B cell (primary cell): Measurements from ENCODE around the gene PSKH1. TPM values are rescaled to one million over a fixed set of nuclear protein-coding genes. Genes with fewer than 3 reads are reported as not detected.

Experiments used
- ATAC-seq: fragments of 200-7000 bp; cut with Tn5 transposase; one replicate; pipeline ENCODE4 v1.10.0; 2021; ENCODE audit warnings: low read depth, mild to moderate bottlenecking, moderate number of reproducible peaks, moderate library complexity
- CTCF ChIA-PET: fragments of 350-600 bp; sonication (Branson Sonifier 250); formaldehyde crosslinking; loops from one replicate; lab custom pipeline; 2021; ENCODE audit warnings: antibody characterized with exemption, inconsistent platforms; lab: Charles Lee
- POLR2A ChIA-PET: fragments of 350-600 bp; sonication (Branson Sonifier 250); formaldehyde crosslinking; loops from one replicate; lab custom pipeline; 2021; ENCODE audit warnings: antibody characterized with exemption; lab: Charles Lee
- DNase-seq: peaks from one replicate; pipeline ENCODE4 v3.0.0; 2013
- H2AFZ ChIP-seq: 2 replicates; pipeline ENCODE4 v1.6.1; 2012; ENCODE audit warnings: mild to moderate bottlenecking, low read depth, low read length; ENCODE audit not compliant: insufficient read depth, poor library complexity, severe bottlenecking
- H3K27ac ChIP-seq, 2 donors: 1 replicate in 1 of 2; 2 replicates in 1 of 2; pipeline ENCODE4 v1.5.1; 2012 to 2013; ENCODE audit warnings: low read length in 2 of 2, mild to moderate bottlenecking in 2 of 2, moderate library complexity in 1 of 2
- H3K27me3 ChIP-seq, 4 experiments: fragments of 200-600 bp in 1 of 4; sonication (generic) in 1 of 4; replicated peaks in 1 of 4; 1 replicate in 2 of 4; 2 replicates in 2 of 4; pipeline versions ENCODE4 v1.6.1 to v1.7.0; 2013 to 2016; ENCODE audit warnings: low read length in 3 of 4, mild to moderate bottlenecking in 2 of 4, mixed read lengths in 1 of 4, moderate library complexity in 1 of 4; ENCODE audit not compliant: insufficient read depth in 4 of 4, control insufficient read depth in 3 of 4; ENCODE audit errors: control extremely low read depth in 1 of 4
- H3K36me3 ChIP-seq, 2 experiments: replicated peaks in 1 of 2; 1 replicate in 1 of 2; 2 replicates in 1 of 2; pipeline versions ENCODE4 v1.6.1 to v1.7.1; 2013; ENCODE audit warnings: low read length in 1 of 2; ENCODE audit not compliant: insufficient read depth in 2 of 2, control insufficient read depth in 1 of 2; ENCODE audit errors: control extremely low read depth in 1 of 2, extremely low read depth in 1 of 2
- H3K4me1 ChIP-seq, 2 donors: fragments of 200-600 bp in 1 of 2; sonication (generic) in 1 of 2; 1 replicate in 1 of 2; 2 replicates in 1 of 2; pipeline versions ENCODE4 v1.5.1 to v1.6.1; 2013 to 2017; ENCODE audit warnings: low read length in 2 of 2; ENCODE audit not compliant: control insufficient read depth in 2 of 2, insufficient read depth in 2 of 2
- H3K4me2 ChIP-seq: replicated peaks from 2 replicates; pipeline ENCODE3; 2012; ENCODE audit warnings: mild to moderate bottlenecking, low read depth, low read length; ENCODE audit not compliant: poor library complexity, severe bottlenecking
- H3K4me3 ChIP-seq, 5 experiments: fragments of 200-600 bp in 1 of 5; sonication (generic) in 1 of 5; 1 replicate in 3 of 5; 2 replicates in 2 of 5; pipeline versions ENCODE4 v1.5.1 to v1.7.0; 2011 to 2016; ENCODE audit warnings: low read length in 4 of 5, mild to moderate bottlenecking in 4 of 5, low read depth in 2 of 5, control low read depth in 1 of 5, moderate library complexity in 1 of 5; ENCODE audit not compliant: insufficient read depth in 1 of 5; ENCODE audit errors: control extremely low read depth in 1 of 5, extremely low read depth in 1 of 5
- H3K79me2 ChIP-seq: fragments of 200-600 bp; sonication (generic); one replicate; pipeline ENCODE4 v1.6.0; 2016; ENCODE audit warnings: low read length; ENCODE audit not compliant: control insufficient read depth, insufficient read depth
- H3K9ac ChIP-seq: fragments of 200-600 bp; sonication (generic); 2 replicates; pipeline ENCODE4 v1.6.1; 2017; ENCODE audit warnings: mild to moderate bottlenecking, low read length, moderate library complexity
- H3K9me3 ChIP-seq, 3 donors: one replicate each; pipeline versions ENCODE4 v1.6.1 to v1.7.1; 2013; ENCODE audit warnings: low read length in 2 of 3; ENCODE audit not compliant: control insufficient read depth in 2 of 3, insufficient read depth in 1 of 3; ENCODE audit errors: control extremely low read depth in 1 of 3
- H4K20me1 ChIP-seq: 2 replicates; pipeline ENCODE4 v1.6.0; 2012; ENCODE audit warnings: mild to moderate bottlenecking, low read length; ENCODE audit not compliant: insufficient read depth, control insufficient read depth, poor library complexity, severe bottlenecking
- H3K27ac Mint-ChIP-seq: one replicate; pipeline ENCODE4 v1.8.0; 2021; ENCODE audit warnings: mixed read lengths
- H3K27me3 Mint-ChIP-seq: one replicate; pipeline ENCODE4 v1.8.0; 2021; ENCODE audit warnings: mixed read lengths
- H3K4me1 Mint-ChIP-seq: one replicate; pipeline ENCODE4 v1.8.0; 2021; ENCODE audit warnings: mixed read lengths
- H3K4me3 Mint-ChIP-seq: one replicate; pipeline ENCODE4 v1.8.0; 2021; ENCODE audit warnings: mixed read lengths
- H3K9me3 Mint-ChIP-seq: one replicate; pipeline ENCODE4 v1.8.0; 2022; ENCODE audit warnings: mixed read lengths; ENCODE audit not compliant: insufficient read depth
- CTCF ChIP-seq: fragments of 200-600 bp; IDR thresholded peaks from one replicate; pipeline ENCODE4 v1.8.0; 2022; ENCODE audit warnings: antibody characterized with exemption, mild to moderate bottlenecking
- EZH2 ChIP-seq: IDR thresholded peaks from 2 replicates; pipeline ENCODE4 v1.6.1; 2012; ENCODE audit warnings: borderline replicate concordance, low read depth, mild to moderate bottlenecking, moderate library complexity, low read length; ENCODE audit not compliant: insufficient read depth, poor library complexity, severe bottlenecking
- WGBS: methylation state at CpG from one replicate; pipeline ENCODE4 v1.1.5; 2013; ENCODE audit warnings: missing lambda C conversion rate; ENCODE audit not compliant: insufficient coverage; 5-methylcytosine and 5-hydroxymethylcytosine counted together
- intact Hi-C: fragments of 100-400 bp; cut with micrococcal nuclease; formaldehyde crosslinking; loops from one replicate; pipeline ENCODE4 v1.10.0; 2022
- polyA plus RNA-seq: library from polyadenylated mRNA; depleted of rRNA; stranded (reverse); fragments of >200 nt; gene quantifications from 2 replicates; pipeline ENCODE4 v1.2.3, GENCODE V29; 2012
- small RNA-seq: library from RNA; depleted of rRNA; stranded (forward); fragments of <200 nt; gene quantifications from one replicate; pipeline ENCODE3, GENCODE V24; 2012; ENCODE audit warnings: low replicate concordance, low read depth; ENCODE audit not compliant: insufficient read length
- total RNA-seq, 2 donors: library from RNA; stranded (reverse); fragments of 120-200 nt in 1 of 2; gene quantifications; 1 replicate in 1 of 2; 2 replicates in 1 of 2; pipeline versions ENCODE4 v1.2.3 to v1.2.4, GENCODE V29; 2013 to 2022

PSKH1 gene
- total and polyA plus RNA-seq, 2 donors (not counting 1 experiment from before 2014, with no cell fraction given): 20.1 to 29.1 TPM

- ChIA-PET CTCF (interaction anchor here (1.6 kb wide), 1 partner anchor 9 kb away, joined by 4 read pairs; no protein-coding TSS in a partner anchor), POLR2A (no interaction called here)
- Mint-ChIP-seq H3K27ac (no peak overlapping the region), H3K9me3 (no peaks in the 10 kb centered on the region), H3K4me1 (peaks cover 3% of the 10 kb centered on the region), H3K4me3 (no peak overlapping the region), H3K27me3 (no peaks in the 10 kb centered on the region)
- H3K9me3 ChIP-seq: no peaks in the 10 kb centered on the region
- ATAC-seq (no peak), DNase-seq (no peak)
- H3K79me2 ChIP-seq: no peaks in the 10 kb centered on the region
- no peaks in the 10 kb centered on the region for H4K20me1 ChIP-seq
- peaks cover 0 to 6% of the 10 kb centered on the region in 2 donors for H3K4me1 ChIP-seq
- no peak for TF ChIP-seq EZH2
- TF ChIP-seq CTCF: no peak
- no peak overlapping the region for H3K27ac ChIP-seq
- intact Hi-C loops: no loop called here
- H2AFZ ChIP-seq: no peak overlapping the region
- no peak overlapping the region for H3K9ac ChIP-seq
- H3K27me3 ChIP-seq: peaks cover 0 to 3% (median 0%) of the 10 kb centered on the region in 4 experiments
- no peaks in the 10 kb centered on the region for H3K36me3 ChIP-seq
- 94% methylated on average over 7 of the region's 9 CpGs for WGBS
- no peak overlapping the region for H3K4me3 ChIP-seq
- H3K4me2 ChIP-seq: no peak overlapping the region
These were observed 84.6 kb downstream of the PSKH1 start for GRCh38 chr16:67977469-67978227.

Small RNA genes within 50 kb of the gene (small RNA-seq; reads per million reads assigned to genes)
- gene AC040162.2: not detected
- not detected for gene NRN1L

Other genes starting within 250 kb of the PSKH1 start
- 167 and 170 TPM in 2 replicates for gene CARMIL2, start 248.1 kb upstream of the PSKH1 start, total RNA-seq
- 169 and 235 TPM in 2 replicates for gene CARMIL2, start 248.1 kb upstream of the PSKH1 start, polyA plus RNA-seq
- gene ACD, start 233.0 kb upstream of the PSKH1 start, total RNA-seq: 47.6 and 58.1 TPM in 2 replicates
- 60.2 and 71.4 TPM in 2 replicates for gene ACD, start 233.0 kb upstream of the PSKH1 start, polyA plus RNA-seq
- 13.6 and 14.8 TPM in 2 replicates for gene PARD6A, start 232.3 kb upstream of the PSKH1 start, total RNA-seq
- 7.9 and 15.9 TPM in 2 replicates for gene PARD6A, start 232.3 kb upstream of the PSKH1 start, polyA plus RNA-seq
- gene ENKD1, start 226.5 kb upstream of the PSKH1 start, total RNA-seq: 12.8 and 14.3 TPM in 2 replicates
- gene ENKD1, start 226.5 kb upstream of the PSKH1 start, polyA plus RNA-seq: 12.6 and 13.3 TPM in 2 replicates
- gene C16orf86, start 226.4 kb upstream of the PSKH1 start, total RNA-seq: 8.7 and 9.9 TPM in 2 replicates
- 13.3 and 18.0 TPM in 2 replicates for gene C16orf86, start 226.4 kb upstream of the PSKH1 start, polyA plus RNA-seq
- gene GFOD2, start 173.9 kb upstream of the PSKH1 start, total RNA-seq: 18.1 and 18.2 TPM in 2 replicates
- gene GFOD2, start 173.9 kb upstream of the PSKH1 start, polyA plus RNA-seq: 9.5 and 11.9 TPM in 2 replicates
- 32.2 and 33.1 TPM in 2 replicates for gene RANBP10, start 86.7 kb upstream of the PSKH1 start, total RNA-seq
- gene RANBP10, start 86.7 kb upstream of the PSKH1 start, polyA plus RNA-seq: 26.8 and 29.0 TPM in 2 replicates
- gene TSNAXIP1, start 86.4 kb upstream of the PSKH1 start, total RNA-seq: 1.1 and 1.2 TPM in 2 replicates
- gene TSNAXIP1, start 86.4 kb upstream of the PSKH1 start, polyA plus RNA-seq: 0.97 and 1.2 TPM in 2 replicates
- gene THAP11, start 50.9 kb upstream of the PSKH1 start, total RNA-seq: 42.7 and 44.0 TPM in 2 replicates
- 12.0 and 24.4 TPM in 2 replicates for gene THAP11, start 50.9 kb upstream of the PSKH1 start, polyA plus RNA-seq
- 42.8 and 50.1 TPM in 2 replicates for gene NUTF2, start 46.3 kb upstream of the PSKH1 start, total RNA-seq
- 39.6 and 87.3 TPM in 2 replicates for gene NUTF2, start 46.3 kb upstream of the PSKH1 start, polyA plus RNA-seq
- gene CENPT, start 45.6 kb upstream of the PSKH1 start, total RNA-seq: 75.0 and 82.7 TPM in 2 replicates
- gene CENPT, start 45.6 kb upstream of the PSKH1 start, polyA plus RNA-seq: 165 and 169 TPM in 2 replicates
- gene EDC4, start 20.2 kb upstream of the PSKH1 start, total RNA-seq: 83.3 and 95.1 TPM in 2 replicates
- gene EDC4, start 20.2 kb upstream of the PSKH1 start, polyA plus RNA-seq: 84.5 and 92.0 TPM in 2 replicates
- 2.1 and 2.8 TPM in 2 replicates for gene NRN1L, start 8.4 kb upstream of the PSKH1 start, total RNA-seq
- 4.1 and 4.2 TPM in 2 replicates for gene NRN1L, start 8.4 kb upstream of the PSKH1 start, polyA plus RNA-seq
- 5.8 and 8.1 TPM in 2 replicates for gene CTRL, start 38.6 kb downstream of the PSKH1 start, total RNA-seq
- 17.8 and 19.0 TPM in 2 replicates for gene CTRL, start 38.6 kb downstream of the PSKH1 start, polyA plus RNA-seq
- gene PSMB10, start 43.6 kb downstream of the PSKH1 start, total RNA-seq: 167 and 176 TPM in 2 replicates
- 127 and 176 TPM in 2 replicates for gene PSMB10, start 43.6 kb downstream of the PSKH1 start, polyA plus RNA-seq
- gene LCAT, start 50.9 kb downstream of the PSKH1 start, total RNA-seq: 12.4 and 16.3 TPM in 2 replicates
- gene LCAT, start 50.9 kb downstream of the PSKH1 start, polyA plus RNA-seq: 7.6 and 9.3 TPM in 2 replicates
- gene SLC12A4, start 75.4 kb downstream of the PSKH1 start, total RNA-seq: 42.2 and 43.8 TPM in 2 replicates
- gene SLC12A4, start 75.4 kb downstream of the PSKH1 start, polyA plus RNA-seq: 20.2 and 34.0 TPM in 2 replicates
- 2.0 and 2.6 TPM in 2 replicates for gene DPEP3, start 87.2 kb downstream of the PSKH1 start, total RNA-seq
- gene DPEP3, start 87.2 kb downstream of the PSKH1 start, polyA plus RNA-seq: 1.9 and 3.1 TPM in 2 replicates
- gene DPEP2, start 106.2 kb downstream of the PSKH1 start, total RNA-seq: 122 and 123 TPM in 2 replicates
- gene DPEP2, start 106.2 kb downstream of the PSKH1 start, polyA plus RNA-seq: 150 and 169 TPM in 2 replicates
- gene DPEP2NB, start 122.7 kb downstream of the PSKH1 start, total RNA-seq: not detected in 2 replicates
- not detected in 2 replicates for gene DPEP2NB, start 122.7 kb downstream of the PSKH1 start, polyA plus RNA-seq
- gene DDX28, start 130.0 kb downstream of the PSKH1 start, total RNA-seq: 19.2 and 20.2 TPM in 2 replicates
- gene DDX28, start 130.0 kb downstream of the PSKH1 start, polyA plus RNA-seq: 6.4 and 8.0 TPM in 2 replicates
- gene DUS2, start 130.0 kb downstream of the PSKH1 start, total RNA-seq: 61.1 and 69.1 TPM in 2 replicates
- 93.0 and 98.9 TPM in 2 replicates for gene DUS2, start 130.0 kb downstream of the PSKH1 start, polyA plus RNA-seq
- gene NFATC3, start 192.1 kb downstream of the PSKH1 start, total RNA-seq: 115 TPM in 2 replicates
- 33.4 and 42.7 TPM in 2 replicates for gene NFATC3, start 192.1 kb downstream of the PSKH1 start, polyA plus RNA-seq